ENCODE data around the gene OCIAD1.

- TF ChIP-seq BHLHE40 (IDR thresholded peaks at IDR 0.05; ENCODE audit: borderline replicate concordance) (no peak), L3MBTL2 (conservative IDR thresholded peaks at IDR 0.05) (no peak), ARNT (IDR thresholded peaks at IDR 0.05) (no peak), HDGF (IDR thresholded peaks at IDR 0.05; ENCODE audit: borderline replicate concordance) (no peak), SUZ12 (IDR thresholded peaks at IDR 0.05) (no peak)
Measured at GRCh38 chr4:48813964-48814363, 16.9 kb upstream of the OCIAD1 start.

Measured in HEK293T (cell line).